ENCODE measurements around the gene CLDN22. TPM values are rescaled to one million over a fixed set of nuclear protein-coding genes. Genes with fewer than 3 reads are reported as not detected.
A peak's percentile ranks its signal among the peaks of the same experiment; 100 is the strongest.

The CLDN22 gene
- total and polyA plus RNA-seq, 9 of the 15 experiments (the other 6 are each of a cell fraction or from before 2014, with no cell fraction given), result 0.21 TPM; not detected in 8

- TF ChIP-seq CUX1 (CRISPR knock-in tag; IDR thresholded peaks at IDR 0.05), result peak; percentile 100
- TF ChIP-seq ETV1 (tag; conservative IDR thresholded peaks at IDR 0.05; ENCODE audit: low read depth), result peak; percentile 99
- TF ChIP-seq PHF8 (IDR thresholded peaks at IDR 0.05; ENCODE audit: borderline replicate concordance, low read length), result no peak
- TF ChIP-seq NR0B1 (IDR thresholded peaks at IDR 0.05; ENCODE audit: partially characterized antibody), result no peak
- no peak for TF ChIP-seq ZEB2 (IDR thresholded peaks at IDR 0.05)
- TF ChIP-seq KDM4B (IDR thresholded peaks at IDR 0.05; ENCODE audit: borderline replicate concordance in 2 of 2, low read depth in 1 of 2), result no peak; a peak in 1 of 4 replicates
- 0 out of 2 replicates have a peak, but pooled peaks have one; percentile 40 for TF ChIP-seq ZNF24 (IDR thresholded peaks at IDR 0.05)
- TF ChIP-seq NFXL1 (CRISPR knock-in tag; IDR thresholded peaks at IDR 0.05), result peak; percentile 100
- TF ChIP-seq USF1 (CRISPR knock-in tag; IDR thresholded peaks at IDR 0.05), result 0 out of 2 replicates have a peak, but pooled peaks have one; percentile 12
- no peak for TF ChIP-seq HNRNPK (IDR thresholded peaks at IDR 0.05; ENCODE audit: low read depth, low read length, poor library complexity, severe bottlenecking)
- no peak for TF ChIP-seq ZNF431 (CRISPR knock-in tag; IDR thresholded peaks at IDR 0.05)
- TF ChIP-seq ZNF133 (CRISPR knock-in tag; IDR thresholded peaks at IDR 0.05), result peak; percentile 98
- TF ChIP-seq GTF2F1 (IDR thresholded peaks at IDR 0.05; ENCODE audit: low read depth, low read length), result no peak
- TF ChIP-seq STAT6 (CRISPR knock-in tag; IDR thresholded peaks at IDR 0.05), result no peak
- peak; percentile 60; the same call in 1 of the 2 replicates for TF ChIP-seq SMARCA5 (IDR thresholded peaks at IDR 0.05)
- peak; percentile 93; the same call in 1 of the 2 replicates for TF ChIP-seq HEY1 (CRISPR knock-in tag; IDR thresholded peaks at IDR 0.05; ENCODE audit: borderline replicate concordance)
- TF ChIP-seq RHOXF2B (CRISPR knock-in tag; conservative IDR thresholded peaks at IDR 0.05), result peak; percentile 98
Measured at GRCh38 chr4:183348706-183349659, 28.9 kb upstream of the CLDN22 start (continued).

Measured in K562 (cell line).